ENCODE measurements around the gene COL16A1.

DNA sequence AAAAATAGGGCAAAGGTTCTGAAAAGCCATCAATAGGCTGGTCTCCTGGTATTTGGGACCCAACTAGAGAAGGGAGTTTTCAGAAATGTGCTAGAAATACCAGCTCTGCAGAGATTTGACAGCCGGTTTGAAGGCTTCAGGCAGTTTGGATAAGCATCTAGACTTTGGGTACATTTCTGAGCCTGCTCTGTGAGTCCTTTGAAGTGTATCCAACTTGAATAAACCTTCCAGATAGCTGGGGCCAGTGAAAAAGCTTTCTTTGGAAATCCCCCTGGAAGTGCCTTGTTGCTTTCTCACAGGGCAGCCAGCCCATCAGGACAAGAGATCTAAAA lies 52.8 kb downstream of the COL16A1 start:
- TF ChIP-seq TAF1 (IDR thresholded peaks at IDR 0.05; ENCODE audit: low read depth, low read length): no peak
- no peak for TF ChIP-seq POLR2A (IDR thresholded peaks at IDR 0.05; ENCODE audit: low read depth, low read length)
- TF ChIP-seq POLR2AphosphoS5 (IDR thresholded peaks at IDR 0.05; ENCODE audit: low read depth, low read length): no peak
- no peak for TF ChIP-seq POU2F2 (IDR thresholded peaks at IDR 0.05; ENCODE audit: low read depth, low read length)

All from GM12891 (cell line).